K562 (cell line): Measurements from ENCODE around the gene RBM34. TPM values are rescaled to one million over a fixed set of nuclear protein-coding genes. Genes with fewer than 3 reads are reported as not detected.

ENCODE experiments used
- ARID3B ChIP-seq: fragments of 250-450 bp; sonication (Bioruptor Pico); IDR thresholded peaks from 2 replicates; pipeline ENCODE4 v1.4.0; 2020; ENCODE audit warnings: borderline replicate concordance
- CEBPB ChIP-seq: fragments of 450-650 bp; IDR thresholded peaks from 2 replicates; pipeline ENCODE4 v1.6.1; 2016; ENCODE audit warnings: missing genetic modification characterization, missing compliant biosample characterization
- ETV5 ChIP-seq: sonication (generic); formaldehyde crosslinking; IDR thresholded peaks from 2 replicates; pipeline ENCODE4 v1.4.0; 2020; ENCODE audit warnings: low read depth, mild to moderate bottlenecking, missing genetic modification reagents
- HEY1 ChIP-seq: fragments of 250-450 bp; sonication (Bioruptor Pico); IDR thresholded peaks from 2 replicates; pipeline ENCODE4 v1.5.0; 2020; ENCODE audit warnings: mild to moderate bottlenecking, moderate library complexity, borderline replicate concordance
- JUN ChIP-seq, 2 experiments: sonication (generic) in 1 of 2; formaldehyde crosslinking in 1 of 2; IDR thresholded peaks; 2 replicates each; pipeline versions ENCODE4 v1.6.1 to v1.8.0; 2012 to 2022; ENCODE audit warnings: borderline replicate concordance in 2 of 2, mild to moderate bottlenecking in 2 of 2, improper control_type of control experiment in 1 of 2, low read depth in 1 of 2, low read length in 1 of 2, missing genetic modification reagents in 1 of 2
- KLF16 ChIP-seq: IDR thresholded peaks from 2 replicates; pipeline ENCODE4 v1.6.1; 2016; ENCODE audit warnings: antibody characterized with exemption
- KLF6 ChIP-seq: fragments of 250-450 bp; sonication (Bioruptor Pico); IDR thresholded peaks from 2 replicates; pipeline ENCODE4 v1.4.0; 2020; ENCODE audit warnings: mild to moderate bottlenecking, moderate library complexity, borderline replicate concordance
- NONO ChIP-seq, 2 experiments: fragments of 200-400 bp in 1 of 2; fragments of 450-650 bp in 1 of 2; formaldehyde crosslinking in 1 of 2; IDR thresholded peaks; 2 replicates each; pipeline ENCODE4 v1.6.1; 2017; ENCODE audit warnings: low read depth in 2 of 2, mild to moderate bottlenecking in 2 of 2, moderate library complexity in 2 of 2, low read length in 1 of 2
- NR2C2 ChIP-seq, 2 experiments: fragments of 200-800 bp in 1 of 2; sonication (Bioruptor generic) in 1 of 2; sonication (generic) in 1 of 2; formaldehyde crosslinking in 1 of 2; IDR thresholded peaks; 2 replicates each; pipeline versions ENCODE4 v1.6.1 to v1.8.0; 2016 to 2022; ENCODE audit warnings: mild to moderate bottlenecking in 1 of 2, missing compliant biosample characterization in 1 of 2, missing genetic modification characterization in 1 of 2, missing genetic modification reagents in 1 of 2
- SFPQ ChIP-seq: fragments of 200-400 bp; formaldehyde crosslinking; IDR thresholded peaks from 2 replicates; pipeline ENCODE4 v1.6.1; 2017; ENCODE audit warnings: mild to moderate bottlenecking, low read depth, low read length, moderate library complexity
- SRSF3 ChIP-seq: fragments of 200-400 bp; formaldehyde crosslinking; IDR thresholded peaks from 2 replicates; pipeline ENCODE4 v1.6.1; 2016; ENCODE audit warnings: mild to moderate bottlenecking, low read length, moderate library complexity; ENCODE audit not compliant: insufficient read depth
- ZBTB8A ChIP-seq: fragments of 450-650 bp; IDR thresholded peaks from 2 replicates; pipeline ENCODE4 v1.6.1; 2018; ENCODE audit warnings: mild to moderate bottlenecking, moderate library complexity; ENCODE audit not compliant: partially characterized antibody
- ZNF518B ChIP-seq: fragments of 250-450 bp; sonication (Bioruptor Pico); IDR thresholded peaks from 2 replicates; pipeline ENCODE4 v1.5.0; 2021; ENCODE audit warnings: mild to moderate bottlenecking, moderate library complexity
- ZNF780A ChIP-seq: fragments of 250-450 bp; sonication (Bioruptor Pico); IDR thresholded peaks from 2 replicates; pipeline ENCODE4 v1.5.0; 2021; ENCODE audit warnings: mild to moderate bottlenecking
- polyA plus RNA-seq, 8 experiments: library from polyadenylated mRNA; depleted of rRNA in 4 of 8; stranded (reverse) in 5 of 8; unstranded in 3 of 8; fragments of >200 nt; fragmentation: Nextera tagmentation in 2 of 8; fragmentation: Illumina TruSeq in 1 of 8; extraction: Ambion mirVana in 2 of 8; extraction: Trizol in 1 of 8; gene quantifications; 2 replicates each; pipeline versions ENCODE4 v1.2.1 to v1.2.3, GENCODE V29; 2011 to 2014; ENCODE audit warnings: inconsistent platforms in 1 of 8, missing spikeins in 1 of 8
- total RNA-seq, 7 experiments: library from RNA; depleted of rRNA in 6 of 7; stranded (reverse); fragments of >200 nt in 6 of 7; fragmentation: Illumina TruSeq in 2 of 7; extraction: Trizol in 2 of 7; gene quantifications; 2 replicates each; pipeline versions ENCODE4 v1.2.1 to v1.2.3, GENCODE V29; 2011 to 2021; ENCODE audit warnings: low replicate concordance in 1 of 7
- TF ChIP-seq, protein P1 (sequence below): fragments of 450-650 bp; IDR thresholded peaks from 2 replicates; pipeline ENCODE4 v1.6.1; 2017; ENCODE audit warnings: antibody characterized with exemption

RBM34 gene
- total and polyA plus RNA-seq, 9 of the 15 experiments (the other 6 are each of a cell fraction or from before 2014, with no cell fraction given), result 64.0 to 178 (median 124) TPM

- TF ChIP-seq JUN (IDR thresholded peaks at IDR 0.05; ENCODE audit: borderline replicate concordance, low read depth, low read length) (peak; percentile 66; the same call in 1 of the 2 replicates), JUN (CRISPR knock-in tag; IDR thresholded peaks at IDR 0.05; ENCODE audit: borderline replicate concordance) (no peak), KLF6 (CRISPR knock-in tag) (0 out of 2 replicates have a peak, but pooled peaks have one; percentile 20), ETV5 (CRISPR knock-in tag) (peak; percentile 94), SRSF3 (peak; percentile 93; the same call in 1 of the 2 replicates), ZNF780A (CRISPR knock-in tag) (no peak), HEY1 (CRISPR knock-in tag) (no peak), NR2C2 (CRISPR knock-in tag; IDR thresholded peaks at IDR 0.05) (peak; percentile 86), NR2C2 (tag; IDR thresholded peaks at IDR 0.05) (peak; percentile 80), ZBTB8A (no peak), ARID3B (CRISPR knock-in tag) (no peak), ZNF518B (no peak), SFPQ (no peak), CEBPB (tag) (no peak), NONO (IDR thresholded peaks at IDR 0.05; ENCODE audit: low read depth in 2 of 2, low read length in 1 of 2) (peak in 1 of 2 experiments; percentile 13; a peak in 1 of 4 replicates), KLF16 (no peak)
- TF ChIP-seq, protein P1, sequence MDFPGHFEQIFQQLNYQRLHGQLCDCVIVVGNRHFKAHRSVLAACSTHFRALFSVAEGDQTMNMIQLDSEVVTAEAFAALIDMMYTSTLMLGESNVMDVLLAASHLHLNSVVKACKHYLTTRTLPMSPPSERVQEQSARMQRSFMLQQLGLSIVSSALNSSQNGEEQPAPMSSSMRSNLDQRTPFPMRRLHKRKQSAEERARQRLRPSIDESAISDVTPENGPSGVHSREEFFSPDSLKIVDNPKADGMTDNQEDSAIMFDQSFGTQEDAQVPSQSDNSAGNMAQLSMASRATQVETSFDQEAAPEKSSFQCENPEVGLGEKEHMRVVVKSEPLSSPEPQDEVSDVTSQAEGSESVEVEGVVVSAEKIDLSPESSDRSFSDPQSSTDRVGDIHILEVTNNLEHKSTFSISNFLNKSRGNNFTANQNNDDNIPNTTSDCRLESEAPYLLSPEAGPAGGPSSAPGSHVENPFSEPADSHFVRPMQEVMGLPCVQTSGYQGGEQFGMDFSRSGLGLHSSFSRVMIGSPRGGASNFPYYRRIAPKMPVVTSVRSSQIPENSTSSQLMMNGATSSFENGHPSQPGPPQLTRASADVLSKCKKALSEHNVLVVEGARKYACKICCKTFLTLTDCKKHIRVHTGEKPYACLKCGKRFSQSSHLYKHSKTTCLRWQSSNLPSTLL, result no peak
Measured at GRCh38 chr1:235128456-235129328, 32.4 kb downstream of the RBM34 start, which contains the start of gene TOMM20 (continued).
